ENCODE measurements around the gene MARK1.

DNA sequence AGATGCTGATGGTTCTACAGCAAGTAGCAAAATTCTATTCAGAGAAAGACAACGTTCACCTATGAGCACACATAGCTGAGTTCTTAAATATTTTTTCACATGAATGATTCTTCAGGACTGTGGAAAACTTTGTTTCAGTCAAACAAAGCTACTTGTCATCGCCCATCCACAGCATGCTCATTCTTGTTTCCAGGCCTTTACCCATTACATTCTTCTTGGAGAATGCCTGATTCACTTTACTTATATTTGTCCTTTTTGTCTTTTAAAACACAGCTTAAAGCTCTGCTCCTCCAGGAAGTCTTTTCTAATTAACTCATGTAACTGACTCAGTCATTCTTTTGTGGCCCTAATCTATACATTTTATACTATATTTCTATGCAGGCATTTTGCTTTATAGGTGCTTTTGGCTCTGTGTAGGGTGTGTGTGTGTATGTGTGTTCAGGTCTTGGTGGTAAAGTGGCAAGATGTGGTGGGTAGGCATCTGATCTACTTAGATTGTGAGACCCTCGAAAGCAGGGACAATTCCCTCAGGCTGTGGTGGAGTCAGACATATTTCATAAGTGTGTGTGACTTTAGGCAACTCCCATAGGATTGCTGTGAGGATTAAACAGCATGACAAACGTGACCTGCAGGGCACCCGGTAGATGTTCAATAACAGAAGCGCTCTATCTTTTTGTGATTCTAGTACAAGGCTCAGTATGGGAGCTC lies 11.8 kb upstream of the MARK1 start:
- TF ChIP-seq CTCF (IDR thresholded peaks at IDR 0.05) = no peak
- TF ChIP-seq EP300 (IDR thresholded peaks at IDR 0.05; ENCODE audit: low read depth) = no peak
- TF ChIP-seq POLR2A (IDR thresholded peaks at IDR 0.05) = no peak
